IMR-90 (cell line): ENCODE data around the gene HCN4. TPM values are rescaled to one million over a fixed set of nuclear protein-coding genes. Genes with fewer than 3 reads are reported as not detected.

ENCODE experiments used
- ATAC-seq: fragments of 200-7000 bp; cut with Tn5 transposase; 2 replicates; pipeline ENCODE4 v1.9.1; 2020; ENCODE audit warnings: low read depth, mild to moderate bottlenecking, moderate library complexity
- BruUV-seq: library from RNA; stranded (reverse); fragments of 400-500 nt; replicated peaks from 2 replicates; lab custom pipeline; 2021; lab: Mats Ljungman, UMichigan
- CTCF ChIA-PET: fragments of 300-600 bp; formaldehyde crosslinking; extraction: SDS; loops from one replicate; lab custom pipeline; 2021; ENCODE audit warnings: antibody characterized with exemption; lab: Yijun Ruan, JAX
- POLR2A ChIA-PET: fragments of 300-600 bp; sonication (Branson Sonifier 250); formaldehyde crosslinking; loops from one replicate; lab custom pipeline; 2022; ENCODE audit warnings: antibody characterized with exemption; ENCODE audit not compliant: unreplicated experiment; lab: Charles Lee
- DNase-seq: peaks from one replicate; pipeline ENCODE4 v3.0.0; 2013
- H2AFZ ChIP-seq: replicated peaks from 2 replicates; pipeline ENCODE3; 2013; ENCODE audit warnings: low read length, mild to moderate bottlenecking; ENCODE audit not compliant: poor library complexity
- H2AK5ac ChIP-seq: 2 replicates; pipeline ENCODE4 v1.6.1; 2013; ENCODE audit warnings: low read depth, low read length, inconsistent platforms
- H2AK9ac ChIP-seq: replicated peaks from 2 replicates; pipeline ENCODE3; 2013; ENCODE audit warnings: mild to moderate bottlenecking, low read depth, low read length, moderate library complexity; ENCODE audit not compliant: poor library complexity
- H2BK120ac ChIP-seq: 2 replicates; pipeline ENCODE4 v1.6.1; 2013; ENCODE audit warnings: low read depth, low read length, inconsistent platforms
- H2BK15ac ChIP-seq: 3 replicates; pipeline ENCODE4 v1.6.1; 2013; ENCODE audit warnings: low read depth, low read length, inconsistent platforms
- H2BK20ac ChIP-seq: 2 replicates; pipeline ENCODE4 v1.6.1; 2013; ENCODE audit warnings: low read depth, mild to moderate bottlenecking, inconsistent platforms, low read length, moderate library complexity
- H2BK5ac ChIP-seq: 2 replicates; pipeline ENCODE4 v1.6.1; 2013; ENCODE audit warnings: mild to moderate bottlenecking, low read depth, low read length, inconsistent platforms; ENCODE audit not compliant: poor library complexity, severe bottlenecking
- H3K14ac ChIP-seq: replicated peaks from 2 replicates; pipeline ENCODE4 v1.6.1; 2013; ENCODE audit warnings: low read depth, low read length, inconsistent platforms
- H3K18ac ChIP-seq: 2 replicates; pipeline ENCODE4 v1.6.1; 2013; ENCODE audit warnings: low read depth, low read length, control low read depth
- H3K23ac ChIP-seq: 2 replicates; pipeline ENCODE4 v1.6.1; 2013; ENCODE audit warnings: low read depth, low read length, inconsistent platforms
- H3K27ac ChIP-seq: 2 replicates; pipeline ENCODE4 v1.5.1; 2013; ENCODE audit warnings: mild to moderate bottlenecking, control low read depth, low read length; ENCODE audit not compliant: insufficient read depth
- H3K27me3 ChIP-seq: 2 replicates; pipeline ENCODE4 v1.6.1; 2013; ENCODE audit warnings: low read length; ENCODE audit not compliant: control insufficient read depth, insufficient read depth
- H3K36me3 ChIP-seq: 2 replicates; pipeline ENCODE4 v1.6.1; 2013; ENCODE audit warnings: low read length, mixed read lengths; ENCODE audit not compliant: control insufficient read depth, insufficient read depth
- H3K4ac ChIP-seq: 2 replicates; pipeline ENCODE4 v1.6.1; 2013; ENCODE audit warnings: low read depth, low read length, inconsistent platforms
- H3K4me1 ChIP-seq: 2 replicates; pipeline ENCODE4 v1.6.1; 2013; ENCODE audit warnings: low read length, mixed read lengths; ENCODE audit not compliant: control insufficient read depth, insufficient read depth
- H3K4me2 ChIP-seq: 2 replicates; pipeline ENCODE4 v1.6.1; 2013; ENCODE audit warnings: low read depth, mild to moderate bottlenecking, control low read depth, low read length, moderate library complexity
- H3K4me3 ChIP-seq: 2 replicates; pipeline ENCODE4 v1.5.1; 2013; ENCODE audit warnings: low read depth, mild to moderate bottlenecking, control low read depth, low read length, moderate library complexity; ENCODE audit not compliant: insufficient read depth
- H3K56ac ChIP-seq: 2 replicates; pipeline ENCODE4 v1.6.1; 2013; ENCODE audit warnings: low read length, inconsistent platforms; ENCODE audit not compliant: insufficient read depth; ENCODE audit errors: extremely low read depth
- H3K79me1 ChIP-seq, 2 experiments: 2 replicates each; pipeline ENCODE4 v1.6.1; 2013; ENCODE audit warnings: low read length in 2 of 2, inconsistent platforms in 1 of 2, low read depth in 1 of 2
- H3K9ac ChIP-seq: 2 replicates; pipeline ENCODE4 v1.6.1; 2013; ENCODE audit warnings: low read depth, low read length, control low read depth
- H3K9me1 ChIP-seq: 2 replicates; pipeline ENCODE4 v1.6.1; 2013; ENCODE audit warnings: low read length, inconsistent platforms; ENCODE audit not compliant: insufficient read depth
- H3K9me3 ChIP-seq: 2 replicates; pipeline ENCODE4 v1.6.1; 2013; ENCODE audit warnings: low read length; ENCODE audit not compliant: control insufficient read depth, insufficient read depth
- H4K20me1 ChIP-seq: 2 replicates; pipeline ENCODE4 v1.6.1; 2013; ENCODE audit warnings: low read length, inconsistent platforms; ENCODE audit not compliant: insufficient read depth
- H4K5ac ChIP-seq: 2 replicates; pipeline ENCODE4 v1.6.1; 2013; ENCODE audit warnings: mild to moderate bottlenecking, low read depth, low read length, control low read depth
- H4K8ac ChIP-seq, 2 experiments: 2 replicates each; pipeline ENCODE4 v1.6.1; 2013; ENCODE audit warnings: low read depth in 2 of 2, low read length in 2 of 2, control low read depth in 1 of 2, inconsistent platforms in 1 of 2
- H4K91ac ChIP-seq: 2 replicates; pipeline ENCODE4 v1.6.1; 2013; ENCODE audit warnings: low read depth, low read length, inconsistent platforms; ENCODE audit not compliant: insufficient read depth
- MAFK ChIP-seq: IDR thresholded peaks from 2 replicates; pipeline ENCODE4 v1.6.1; 2012; ENCODE audit warnings: low read depth, low read length, improper control_type of control experiment
- NFE2L2 ChIP-seq: fragments of 150-350 bp; IDR thresholded peaks from 2 replicates; pipeline ENCODE4 v1.6.1; 2016; ENCODE audit warnings: low read depth, mild to moderate bottlenecking, low read length
- RFX5 ChIP-seq: IDR thresholded peaks from 2 replicates; pipeline ENCODE4 v1.8.0; 2012; ENCODE audit warnings: low read depth, mild to moderate bottlenecking, low read length, moderate library complexity
- WGBS, 2 experiments: methylation state at CpG; one replicate each; pipeline versions ENCODE4 v1.1.5 to v1.1.7; 2013; ENCODE audit warnings: missing lambda C conversion rate in 2 of 2; ENCODE audit not compliant: insufficient read length in 1 of 2; ENCODE audit errors: extremely low coverage in 2 of 2; 5-methylcytosine and 5-hydroxymethylcytosine counted together
- dilution Hi-C: fragments of 300-500 bp; cut with HindIII; formaldehyde crosslinking; loops from one replicate; pipeline ENCODE4 v1.14.3; 2018; ENCODE audit warnings: low sequenced_read_pairs; ENCODE audit not compliant: unreplicated experiment
- in situ Hi-C: fragments of 300-500 bp; cut with MboI; formaldehyde crosslinking; loops from 3 replicates; pipeline ENCODE4 v1.14.3; 2019; ENCODE audit warnings: low sequenced_read_pairs, inconsistent platforms, mixed read lengths
- intact Hi-C: fragments of 100-400 bp; cut with micrococcal nuclease; formaldehyde crosslinking; loops from 2 replicates; pipeline ENCODE4 v1.10.0; 2022
- polyA plus RNA-seq, 3 experiments: library from polyadenylated mRNA; depleted of rRNA; stranded (reverse); fragments of >200 nt; gene quantifications; 2 replicates each; pipeline ENCODE4 v1.2.3, GENCODE V29; 2012; ENCODE audit warnings: low replicate concordance in 1 of 3
- total RNA-seq: library from RNA; depleted of rRNA; stranded (reverse); fragments of >200 nt; gene quantifications from 2 replicates; pipeline ENCODE4 v1.2.3, GENCODE V29; 2012; rRNA removed

Gene HCN4
- total and polyA plus RNA-seq, 2 of the 4 experiments (the other 2 are of a cell fraction), result not detected

DNA sequence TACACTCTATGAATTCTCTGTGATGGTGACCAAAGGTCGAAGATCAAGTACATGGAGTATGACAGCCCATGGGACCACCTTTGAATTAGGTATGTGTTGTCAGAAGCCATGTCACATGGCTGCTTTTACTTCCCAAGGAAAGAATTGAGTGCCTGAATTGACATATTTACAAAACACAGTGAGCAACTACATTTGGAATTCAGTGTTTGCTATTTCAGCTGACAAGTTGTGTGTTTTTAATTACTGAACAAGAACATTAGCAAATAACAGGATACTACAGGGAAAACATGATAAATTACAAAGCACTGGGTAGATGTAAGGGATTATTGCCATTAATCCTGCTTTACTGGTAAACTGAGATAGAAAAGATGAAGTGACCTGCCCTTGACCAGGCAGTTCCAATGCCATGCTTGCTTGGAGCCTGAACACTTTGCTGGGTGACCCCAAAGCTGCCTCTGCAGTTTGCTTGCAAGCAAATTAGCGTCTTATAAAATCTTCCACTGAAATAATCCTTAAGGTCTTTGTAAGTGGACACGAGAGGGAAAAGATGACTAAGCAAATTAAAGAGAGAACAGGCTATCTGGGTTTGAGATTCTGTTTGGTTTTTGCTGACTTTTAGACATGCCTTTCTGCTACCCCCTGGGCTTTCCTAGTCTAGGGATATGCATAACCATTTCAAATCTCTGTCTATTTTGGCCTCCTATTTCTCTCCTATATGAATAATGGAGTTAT, 98.2 kb downstream of the HCN4 start:
- Histone ChIP-seq H4K5ac (no peak overlapping the region), H2BK20ac (no peak overlapping the region), H4K20me1 (no peaks in the 10 kb centered on the region), H3K23ac (no peak overlapping the region), H3K79me1 (no peaks in the 10 kb centered on the region), H2AK5ac (no peak overlapping the region), H3K9me1 (no peaks in the 10 kb centered on the region), H3K4me2 (no peak overlapping the region), H3K4ac (no peak overlapping the region), H3K27me3 (no peaks in the 10 kb centered on the region), H3K14ac (no peak overlapping the region), H4K91ac (no peak overlapping the region), H3K18ac (no peak overlapping the region), H3K56ac (no peak overlapping the region), H4K8ac (no peak overlapping the region), H3K4me3 (no peak overlapping the region), H3K4me1 (peaks cover 5% of the 10 kb centered on the region), H3K36me3 (peaks cover 6% of the 10 kb centered on the region), H2AK9ac (no peak overlapping the region), H2BK5ac (no peak overlapping the region), H3K9ac (no peak overlapping the region), H3K9me3 (no peaks in the 10 kb centered on the region), H2BK15ac (no peak overlapping the region), H3K27ac (no peak overlapping the region), H2AFZ (no peak overlapping the region), H2BK120ac (no peak overlapping the region)
- dilution Hi-C loops (no loop called here), in situ Hi-C loops (loop anchor here (10.0 kb wide), 2 partner anchors 146 to 486 kb away; partner anchors contain the start of gene ADPGK), intact Hi-C loops (loop anchor here (5.0 kb wide), 1 partner anchor 143 kb away; no protein-coding TSS in a partner anchor)
- DNase-seq, result no peak
- ChIA-PET POLR2A (no interaction called here), CTCF (interaction anchor here (0.7 kb wide), 1 partner anchor 21 kb away, joined by 3 read pairs; no protein-coding TSS in a partner anchor)
- TF ChIP-seq NFE2L2, result peak; percentile 60; the same call in 1 of the 2 replicates
- peak; percentile 78 for TF ChIP-seq MAFK
- no peak for TF ChIP-seq RFX5
- ATAC-seq, result no peak
- BruUV-seq, result no TSS peak
- WGBS, 2 experiments, result no CpG with 5 or more reads among the region's 3 CpGs

Other genes starting within 250 kb of the HCN4 start
- not detected in 2 replicates for gene REC114, start 74.2 kb upstream of the HCN4 start, total RNA-seq
- gene REC114, start 74.2 kb upstream of the HCN4 start, polyA plus RNA-seq (2012; rRNA removed), result not detected in 2 replicates